Stromal cell of bone marrow (primary cell): ENCODE results near the gene HPN.
"Not testable (repeated sequence)": the region's sequence is repeated elsewhere in the genome, so short reads cannot be mapped to it uniquely, and the experiment has no call there.

Source experiments
- DNase-seq: peaks from one replicate; pipeline ENCODE4 v3.0.0-alpha.2; 2012; ENCODE audit warnings: low read depth

HPN gene

GRCh38 chr19:35009424-35010415 lies 31.8 kb upstream of the HPN start:
- DNase-seq = no peak

GRCh38 chr19:35011091-35011689 lies 30.3 kb upstream of the HPN start:
- DNase-seq = no peak

- DNase-seq = no peak
Measured at GRCh38 chr19:35011737-35012682, 29.5 kb upstream of the HPN start.

- no peak for DNase-seq
Measured at GRCh38 chr19:35013041-35013819, 28.3 kb upstream of the HPN start.

GRCh38 chr19:35013820-35014754 lies 27.4 kb upstream of the HPN start:
- no peak for DNase-seq

- DNase-seq = not testable (repeated sequence)
Measured at GRCh38 chr19:35014774-35015173, 26.7 kb upstream of the HPN start.

GRCh38 chr19:35015270-35015953 lies 26.1 kb upstream of the HPN start:
- no peak for DNase-seq

GRCh38 chr19:35015954-35016351 lies 25.6 kb upstream of the HPN start:
- DNase-seq = no peak

GRCh38 chr19:35017507-35017906 lies 24.0 kb upstream of the HPN start:
- no peak for DNase-seq

- DNase-seq = no peak
Measured at GRCh38 chr19:35018379-35018778, 23.1 kb upstream of the HPN start.

GRCh38 chr19:35019144-35019543 lies 22.4 kb upstream of the HPN start:
- no peak for DNase-seq

- no peak for DNase-seq
Measured at GRCh38 chr19:35021016-35021415, 20.5 kb upstream of the HPN start.

- no peak for DNase-seq
Measured at GRCh38 chr19:35021596-35021995, 19.9 kb upstream of the HPN start.

GRCh38 chr19:35022460-35022859 lies 19.1 kb upstream of the HPN start:
- DNase-seq = no peak

GRCh38 chr19:35023428-35023827 lies 18.1 kb upstream of the HPN start:
- no peak for DNase-seq

GRCh38 chr19:35024095-35024494 lies 17.4 kb upstream of the HPN start:
- DNase-seq = no peak

- no peak for DNase-seq
Measured at GRCh38 chr19:35025969-35026368, 15.6 kb upstream of the HPN start.

- DNase-seq = no peak
Measured at GRCh38 chr19:35026418-35026817, 15.1 kb upstream of the HPN start.

- DNase-seq = no peak
Measured at GRCh38 chr19:35027009-35027408, 14.5 kb upstream of the HPN start.
